Activated T-helper 1 cell treated with anti-CD3 and anti-CD28 coated beads, Interleukin-12 subunit alpha, Interleukin-12 subunit beta, Interleukin-2, Interleukin-4 antibody, amounts not matched to agents 30 ng/mL and 10 ng/mL and 1 ng/mL, durations not matched to agents 14 hours and 24 hours and 36 hours (primary cell): ENCODE measurements around the gene RYK. TPM values are rescaled to one million over a fixed set of nuclear protein-coding genes. Genes with fewer than 3 reads are reported as not detected.

Experiments used
- DNase-seq: peaks from one replicate; pipeline ENCODE4 v3.0.0; 2021; ENCODE audit warnings: low spot score
- H3K27ac Mint-ChIP-seq: one replicate; pipeline ENCODE4 v1.8.0; 2021; ENCODE audit warnings: mild to moderate bottlenecking, mixed read lengths
- H3K27me3 Mint-ChIP-seq: one replicate; pipeline ENCODE4 v1.8.0; 2022; ENCODE audit warnings: mild to moderate bottlenecking, moderate library complexity, mixed read lengths; ENCODE audit not compliant: insufficient read depth
- H3K36me3 Mint-ChIP-seq: one replicate; pipeline ENCODE4 v1.8.0; 2021; ENCODE audit warnings: low read depth, mixed read lengths
- H3K4me1 Mint-ChIP-seq: one replicate; pipeline ENCODE4 v1.8.0; 2021; ENCODE audit warnings: low read depth, mixed read lengths
- H3K4me3 Mint-ChIP-seq: one replicate; pipeline ENCODE4 v1.8.0; 2021; ENCODE audit warnings: mild to moderate bottlenecking, moderate library complexity, mixed read lengths
- H3K9me3 Mint-ChIP-seq: one replicate; pipeline ENCODE4 v1.8.0; 2021; ENCODE audit warnings: mixed read lengths
- intact Hi-C: fragments of 100-400 bp; cut with micrococcal nuclease; formaldehyde crosslinking; loops from one replicate; pipeline ENCODE4 v1.15.1; 2024
- total RNA-seq: library from RNA; stranded (reverse); gene quantifications from 2 replicates; pipeline ENCODE4 v1.2.3, GENCODE V29; 2022

The RYK gene
- total RNA-seq, 1 donor from 2014 or later, result 15.8 TPM

- intact Hi-C loops, result no loop called here
- H3K4me1 Mint-ChIP-seq, result no peaks in the 10 kb centered on the region
- H3K4me3 Mint-ChIP-seq, result no peak overlapping the region
- DNase-seq, result no peak
- no peaks in the 10 kb centered on the region for H3K36me3 Mint-ChIP-seq
- no peak overlapping the region for H3K27ac Mint-ChIP-seq
- H3K9me3 Mint-ChIP-seq, result no peaks in the 10 kb centered on the region
- H3K27me3 Mint-ChIP-seq, result no peaks in the 10 kb centered on the region
These were observed 96.9 kb downstream of the RYK start for GRCh38 chr3:134153761-134154160.

GRCh38 chr3:134150476-134150875 lies 100.2 kb downstream of the RYK start:
- Mint-ChIP-seq H3K27me3 (no peaks in the 10 kb centered on the region), H3K9me3 (no peaks in the 10 kb centered on the region), H3K36me3 (no peaks in the 10 kb centered on the region), H3K4me3 (no peak overlapping the region), H3K4me1 (no peaks in the 10 kb centered on the region), H3K27ac (no peak overlapping the region)
- no peak for DNase-seq
- intact Hi-C loops, result no loop called here

- H3K27me3 Mint-ChIP-seq, result no peaks in the 10 kb centered on the region
- no peaks in the 10 kb centered on the region for H3K9me3 Mint-ChIP-seq
- intact Hi-C loops, result no loop called here
- no peak for DNase-seq
- no peak overlapping the region for H3K4me3 Mint-ChIP-seq
- H3K36me3 Mint-ChIP-seq, result no peaks in the 10 kb centered on the region
- no peak overlapping the region for H3K27ac Mint-ChIP-seq
- H3K4me1 Mint-ChIP-seq, result no peaks in the 10 kb centered on the region
These were observed 101.4 kb downstream of the RYK start for GRCh38 chr3:134149286-134149685.

GRCh38 chr3:134148534-134148933 lies 102.1 kb downstream of the RYK start:
- Mint-ChIP-seq H3K36me3 (no peaks in the 10 kb centered on the region), H3K4me3 (no peak overlapping the region), H3K9me3 (no peaks in the 10 kb centered on the region), H3K27me3 (no peaks in the 10 kb centered on the region), H3K27ac (no peak overlapping the region), H3K4me1 (no peaks in the 10 kb centered on the region)
- no peak for DNase-seq
- intact Hi-C loops, result no loop called here

GRCh38 chr3:134147411-134147810 lies 103.2 kb downstream of the RYK start:
- Mint-ChIP-seq H3K27me3 (no peaks in the 10 kb centered on the region), H3K4me1 (no peaks in the 10 kb centered on the region), H3K9me3 (no peaks in the 10 kb centered on the region), H3K36me3 (no peaks in the 10 kb centered on the region), H3K4me3 (no peak overlapping the region), H3K27ac (no peak overlapping the region)
- intact Hi-C loops, result no loop called here
- DNase-seq, result no peak

GRCh38 chr3:134146666-134147065 lies 104.0 kb downstream of the RYK start:
- Mint-ChIP-seq H3K27ac (no peak overlapping the region), H3K9me3 (no peaks in the 10 kb centered on the region), H3K36me3 (no peaks in the 10 kb centered on the region), H3K27me3 (no peaks in the 10 kb centered on the region), H3K4me3 (no peak overlapping the region), H3K4me1 (no peaks in the 10 kb centered on the region)
- intact Hi-C loops, result no loop called here
- no peak for DNase-seq

GRCh38 chr3:134145183-134145582 lies 105.5 kb downstream of the RYK start:
- no peaks in the 10 kb centered on the region for H3K4me1 Mint-ChIP-seq
- no peaks in the 10 kb centered on the region for H3K36me3 Mint-ChIP-seq
- H3K4me3 Mint-ChIP-seq, result no peak overlapping the region
- intact Hi-C loops, result no loop called here
- H3K27ac Mint-ChIP-seq, result no peak overlapping the region
- no peaks in the 10 kb centered on the region for H3K27me3 Mint-ChIP-seq
- peaks cover 6% of the 10 kb centered on the region for H3K9me3 Mint-ChIP-seq
- DNase-seq, result no peak

- intact Hi-C loops, result no loop called here
- no peaks in the 10 kb centered on the region for H3K4me1 Mint-ChIP-seq
- H3K27ac Mint-ChIP-seq, result no peak overlapping the region
- H3K9me3 Mint-ChIP-seq, result peaks cover 6% of the 10 kb centered on the region
- no peaks in the 10 kb centered on the region for H3K36me3 Mint-ChIP-seq
- no peak for DNase-seq
- no peaks in the 10 kb centered on the region for H3K27me3 Mint-ChIP-seq
- no peak overlapping the region for H3K4me3 Mint-ChIP-seq
These were observed 106.0 kb downstream of the RYK start for GRCh38 chr3:134144694-134145093.

- intact Hi-C loops, result no loop called here
These were observed 106.7 kb downstream of the RYK start for GRCh38 chr3:134143828-134144401.

GRCh38 chr3:134136604-134137003 lies 114.1 kb downstream of the RYK start:
- H3K36me3 Mint-ChIP-seq, result no peaks in the 10 kb centered on the region
- no peak overlapping the region for H3K4me3 Mint-ChIP-seq
- H3K27ac Mint-ChIP-seq, result no peak overlapping the region

More at GRCh38 chr3:134143828-134144401, 106.7 kb downstream of the RYK start:
- Mint-ChIP-seq H3K36me3 (no peaks in the 10 kb centered on the region), H3K4me3 (no peak overlapping the region), H3K27ac (no peak overlapping the region), H3K4me1 (no peaks in the 10 kb centered on the region), H3K9me3 (peaks cover 6% of the 10 kb centered on the region), H3K27me3 (no peaks in the 10 kb centered on the region)
- DNase-seq, result no peak

GRCh38 chr3:134134698-134135415 lies 115.8 kb downstream of the RYK start:
- H3K27me3 Mint-ChIP-seq, result peaks cover 2% of the 10 kb centered on the region
- H3K4me1 Mint-ChIP-seq, result no peaks in the 10 kb centered on the region
- H3K4me3 Mint-ChIP-seq, result no peak overlapping the region
- H3K27ac Mint-ChIP-seq, result no peak overlapping the region
- H3K9me3 Mint-ChIP-seq, result peaks cover 8% of the 10 kb centered on the region
- no peak for DNase-seq
- H3K36me3 Mint-ChIP-seq, result no peaks in the 10 kb centered on the region
- intact Hi-C loops, result no loop called here

More at GRCh38 chr3:134136604-134137003, 114.1 kb downstream of the RYK start:
- DNase-seq, result no peak
- intact Hi-C loops, result no loop called here
- H3K9me3 Mint-ChIP-seq, result peaks cover 6% of the 10 kb centered on the region
- H3K27me3 Mint-ChIP-seq, result no peaks in the 10 kb centered on the region
- no peaks in the 10 kb centered on the region for H3K4me1 Mint-ChIP-seq

GRCh38 chr3:134134240-134134639 lies 116.4 kb downstream of the RYK start:
- no peak overlapping the region for H3K27ac Mint-ChIP-seq
- peaks cover 8% of the 10 kb centered on the region for H3K9me3 Mint-ChIP-seq
- no peaks in the 10 kb centered on the region for H3K4me1 Mint-ChIP-seq
- H3K4me3 Mint-ChIP-seq, result no peak overlapping the region
- H3K27me3 Mint-ChIP-seq, result peaks cover 2% of the 10 kb centered on the region
- no peak for DNase-seq
- H3K36me3 Mint-ChIP-seq, result no peaks in the 10 kb centered on the region
- intact Hi-C loops, result no loop called here

GRCh38 chr3:134132961-134133360 lies 117.7 kb downstream of the RYK start:
- no peaks in the 10 kb centered on the region for H3K36me3 Mint-ChIP-seq
- no peak for DNase-seq
- H3K4me1 Mint-ChIP-seq, result no peaks in the 10 kb centered on the region
- H3K4me3 Mint-ChIP-seq, result no peak overlapping the region
- H3K27me3 Mint-ChIP-seq, result peaks cover 2% of the 10 kb centered on the region
- H3K9me3 Mint-ChIP-seq, result peaks cover 8% of the 10 kb centered on the region
- intact Hi-C loops, result no loop called here
- H3K27ac Mint-ChIP-seq, result no peak overlapping the region
